GM12891 (cell line): ENCODE measurements around the gene ENOX1.

Experiments used
- POLR2A ChIP-seq: IDR thresholded peaks from 2 replicates; pipeline ENCODE4 v1.6.1; 2011; ENCODE audit warnings: low read depth, low read length, control low read depth
- POLR2AphosphoS5 ChIP-seq: IDR thresholded peaks from 2 replicates; pipeline ENCODE4 v1.6.1; 2011; ENCODE audit warnings: low read depth, low read length, control low read depth

- no peak for TF ChIP-seq POLR2A
- no peak for TF ChIP-seq POLR2AphosphoS5
These were observed 457.1 kb downstream of the ENOX1 start for GRCh38 chr13:43329702-43330101.
